K562 (cell line): ENCODE measurements around the gene RPS8. TPM values are rescaled to one million over a fixed set of nuclear protein-coding genes. Genes with fewer than 3 reads are reported as not detected.
A peak's percentile ranks its signal among the peaks of the same experiment; 100 is the strongest.

Source experiments
- ATAC-seq: fragments of 200-7000 bp; cut with Tn5 transposase; 3 replicates; pipeline ENCODE4 v1.9.1; 2020; ENCODE audit warnings: moderate library complexity
- BruUV-seq: library from RNA; stranded (reverse); fragments of 400-500 nt; replicated peaks from 2 replicates; lab custom pipeline; 2021; lab: Mats Ljungman, UMichigan
- CTCF ChIA-PET: fragments of 300-600 bp; formaldehyde crosslinking; extraction: SDS; loops from one replicate; lab custom pipeline; 2021; ENCODE audit warnings: low intra/inter-chr PET ratio; lab: Yijun Ruan, JAX
- POLR2A ChIA-PET: fragments of 300-600, 350-650 bp; sonication (Branson Sonifier 250); formaldehyde crosslinking; extraction: SDS; loops from one replicate; lab custom pipeline; 2021; ENCODE audit warnings: antibody characterized with exemption, inconsistent platforms; lab: Yijun Ruan, JAX
- DNase-seq, 4 experiments: peaks; one replicate each; pipeline versions ENCODE4 v3.0.0 to v3.0.0-alpha.2; 2011 to 2018; ENCODE audit warnings: low spot score in 3 of 4, mixed read lengths in 3 of 4; ENCODE audit errors: extremely low read depth in 1 of 4
- FAIRE-seq: peaks from 2 replicates; lab custom pipeline; 2011; peaks lifted over from hg19 to GRCh38; lab: Jason Lieb, UNC
- H2AFZ ChIP-seq: 2 replicates; pipeline ENCODE4 v1.6.0; 2011; ENCODE audit warnings: low read depth, low read length, control low read depth, inconsistent platforms
- H3K27ac ChIP-seq: fragments of 200-600 bp; 3 replicates; pipeline ENCODE4 v1.8.0; 2011; ENCODE audit warnings: low read depth, mild to moderate bottlenecking, control low read depth, inconsistent platforms, low read length, moderate library complexity, mixed read lengths; ENCODE audit errors: extremely low read depth
- H3K27me3 ChIP-seq, 2 experiments: fragments of 300-600 bp in 1 of 2; 2 replicates in 1 of 2; 3 replicates in 1 of 2; pipeline versions ENCODE4 v1.6.0 to v1.8.0; 2011; ENCODE audit warnings: inconsistent platforms in 2 of 2, low read length in 2 of 2, mild to moderate bottlenecking in 1 of 2, mixed read lengths in 1 of 2, moderate library complexity in 1 of 2; ENCODE audit not compliant: control insufficient read depth in 2 of 2, insufficient read depth in 2 of 2
- H3K36me3 ChIP-seq: fragments of 300-600 bp; 3 replicates; pipeline ENCODE4 v1.8.0; 2011; ENCODE audit warnings: mild to moderate bottlenecking, low read length, inconsistent platforms; ENCODE audit not compliant: control insufficient read depth, insufficient read depth
- H3K4me1 ChIP-seq, 2 experiments: fragments of 200-600 bp in 1 of 2; replicated peaks in 1 of 2; 2 replicates in 1 of 2; 3 replicates in 1 of 2; pipeline versions ENCODE4 v1.5.1 to v1.8.0; 2011; ENCODE audit warnings: inconsistent platforms in 2 of 2, low read length in 2 of 2, mild to moderate bottlenecking in 1 of 2, mixed read lengths in 1 of 2, moderate library complexity in 1 of 2; ENCODE audit not compliant: control insufficient read depth in 2 of 2, insufficient read depth in 2 of 2
- H3K4me2 ChIP-seq: 2 replicates; pipeline ENCODE4 v1.6.1; 2011; ENCODE audit warnings: low read length, control low read depth, inconsistent platforms, mixed read lengths; ENCODE audit not compliant: insufficient read depth
- H3K4me3 ChIP-seq: fragments of 200-600 bp; sonication (generic), shearing (Covaris generic); 2 replicates; pipeline ENCODE4 v1.5.1; 2016; ENCODE audit warnings: control low read depth, inconsistent platforms
- H3K79me2 ChIP-seq: fragments of 200-600 bp; 3 replicates; pipeline ENCODE4 v1.8.0; 2011; ENCODE audit warnings: low read length, inconsistent platforms; ENCODE audit not compliant: control insufficient read depth, insufficient read depth
- H3K9ac ChIP-seq, 2 experiments: 2 replicates each; pipeline versions ENCODE4 v1.6.0 to v1.6.1; 2011; ENCODE audit warnings: low read depth in 2 of 2, low read length in 2 of 2, control low read depth in 1 of 2, inconsistent platforms in 1 of 2, mild to moderate bottlenecking in 1 of 2, mixed read lengths in 1 of 2; ENCODE audit not compliant: insufficient read depth in 1 of 2
- H3K9me1 ChIP-seq: one replicate; pipeline ENCODE4 v1.6.0; 2011; ENCODE audit warnings: inconsistent platforms, mild to moderate bottlenecking, low read length, moderate library complexity; ENCODE audit not compliant: control insufficient read depth, insufficient read depth
- H3K9me3 ChIP-seq: replicated peaks from 2 replicates; pipeline ENCODE4 v1.5.1; 2011; ENCODE audit warnings: low read depth, low read length, inconsistent platforms; ENCODE audit not compliant: control insufficient read depth, insufficient read depth
- H4K20me1 ChIP-seq: replicated peaks from 2 replicates; pipeline ENCODE4 v1.6.1; 2011; ENCODE audit warnings: low read length, inconsistent platforms, mixed read lengths; ENCODE audit not compliant: control insufficient read depth, insufficient read depth
- CBX3 ChIP-seq, 2 experiments: IDR thresholded peaks; 1 replicate in 1 of 2; 2 replicates in 1 of 2; pipeline ENCODE4 v1.6.1; 2012; ENCODE audit warnings: inconsistent platforms in 2 of 2, low read length in 2 of 2, borderline replicate concordance in 1 of 2, control low read depth in 1 of 2
- POLR2G ChIP-seq: fragments of 200-400 bp; formaldehyde crosslinking; IDR thresholded peaks from 2 replicates; pipeline ENCODE4 v1.6.1; 2017; ENCODE audit warnings: low read depth, mild to moderate bottlenecking, antibody characterized with exemption, low read length, moderate library complexity
- WGBS: fragments of 100-300 bp; shearing (Covaris generic); methylation state at CpG from one replicate; pipeline ENCODE4 v1.1.6; 2016; ENCODE audit warnings: low coverage, mixed read lengths; ENCODE audit not compliant: insufficient coverage; ENCODE audit errors: missing lambda C conversion rate; 5-methylcytosine and 5-hydroxymethylcytosine counted together
- in situ Hi-C: fragments of 300-500 bp; cut with MboI; formaldehyde crosslinking; loops from 4 replicates; pipeline ENCODE4 v1.15.0; 2018; ENCODE audit warnings: inconsistent platforms, mixed read lengths
- intact Hi-C: fragments of 100-400 bp; cut with micrococcal nuclease; formaldehyde crosslinking; loops from 2 replicates; pipeline ENCODE4 v1.14.2; 2022
- polyA plus RNA-seq, 8 experiments: library from polyadenylated mRNA; depleted of rRNA in 4 of 8; stranded (reverse) in 5 of 8; unstranded in 3 of 8; fragments of >200 nt; fragmentation: Nextera tagmentation in 2 of 8; fragmentation: Illumina TruSeq in 1 of 8; extraction: Ambion mirVana in 2 of 8; extraction: Trizol in 1 of 8; gene quantifications; 2 replicates each; pipeline versions ENCODE4 v1.2.1 to v1.2.3, GENCODE V29; 2011 to 2014; ENCODE audit warnings: inconsistent platforms in 1 of 8, missing spikeins in 1 of 8
- total RNA-seq, 7 experiments: library from RNA; depleted of rRNA in 6 of 7; stranded (reverse); fragments of >200 nt in 6 of 7; fragmentation: Illumina TruSeq in 2 of 7; extraction: Trizol in 2 of 7; gene quantifications; 2 replicates each; pipeline versions ENCODE4 v1.2.1 to v1.2.3, GENCODE V29; 2011 to 2021; ENCODE audit warnings: low replicate concordance in 1 of 7
- TF ChIP-seq, protein P1 (sequence below), 3 experiments: IDR thresholded peaks in 2 of 3; conservative IDR thresholded peaks in 1 of 3; 2 replicates each; pipeline ENCODE4 v1.5.1; 2011 to 2012; ENCODE audit warnings: low read length in 3 of 3, mild to moderate bottlenecking in 3 of 3, control low read depth in 2 of 3, improper control_type of control experiment in 1 of 3, inconsistent platforms in 1 of 3, low read depth in 1 of 3, mixed read lengths in 1 of 3, moderate library complexity in 1 of 3; ENCODE audit not compliant: insufficient read depth in 2 of 3

RPS8 gene
- total and polyA plus RNA-seq, 9 of the 15 experiments (the other 6 are each of a cell fraction or from before 2014, with no cell fraction given): 2,431 to 4,168 (median 3,109) TPM

DNA sequence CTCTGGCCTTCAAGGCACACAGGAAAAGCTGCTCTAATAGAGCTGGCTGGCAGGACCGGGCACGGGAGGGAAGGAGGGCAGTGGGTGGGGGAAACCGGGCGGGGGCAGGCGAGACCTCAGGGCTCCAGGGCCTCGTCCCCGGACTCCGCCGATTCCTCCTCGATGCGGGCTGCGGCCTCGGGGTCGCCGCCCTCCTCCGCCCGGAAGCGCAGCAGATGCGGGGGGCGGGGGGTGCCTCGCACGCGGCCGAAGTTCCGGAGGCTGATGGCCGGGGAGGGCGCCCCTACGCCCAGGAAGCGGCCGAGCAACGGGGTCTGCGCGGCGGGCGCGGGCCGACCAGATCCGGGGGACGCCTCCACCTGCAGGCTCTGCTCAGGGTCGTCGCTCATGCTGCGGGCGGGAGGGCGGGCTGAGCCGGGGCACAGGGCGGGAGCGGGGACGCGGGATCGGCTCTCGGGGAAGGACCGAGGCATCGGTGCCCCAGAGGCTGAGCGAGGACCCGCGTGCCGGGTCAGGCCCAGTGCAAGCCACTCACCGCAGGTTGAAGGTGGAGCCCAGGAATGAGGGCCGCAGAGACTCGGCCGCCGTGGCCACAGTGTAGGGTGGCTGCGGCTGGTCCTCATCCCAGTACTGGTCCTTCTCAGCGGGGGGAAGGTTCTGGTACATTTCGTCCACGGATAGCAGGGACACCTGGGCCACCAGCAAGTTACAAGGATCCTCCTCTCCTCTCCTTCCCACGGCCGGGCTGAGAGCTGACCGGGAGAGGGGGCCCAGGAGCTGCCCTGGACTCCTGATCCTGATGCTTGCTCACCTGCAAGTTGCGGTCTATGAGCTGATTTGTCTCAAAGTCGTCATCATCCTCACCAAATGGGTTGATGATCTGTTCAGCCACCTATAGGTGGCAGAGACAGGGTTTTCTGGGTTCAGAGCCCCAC, 9.0 kb downstream of the RPS8 start:
- Histone ChIP-seq H2AFZ (no peak overlapping the region), H3K4me3 (no peak overlapping the region), H3K27me3 (no peaks in the 10 kb centered on the region), H3K36me3 (peaks cover 23% of the 10 kb centered on the region), H3K79me2 (no peaks in the 10 kb centered on the region), H3K27ac (no peak overlapping the region), H3K9me3 (no peaks in the 10 kb centered on the region), H3K4me1 (peaks cover 0 to 17% of the 10 kb centered on the region in 2 experiments; a peak in 4 of 5 replicates), H4K20me1 (no peaks in the 10 kb centered on the region), H3K9ac (peak overlapping the region in 1 of 2 experiments; percentile 66; a peak in 2 of 4 replicates), H3K4me2 (no peak overlapping the region), H3K9me1 (no peaks in the 10 kb centered on the region)
- BruUV-seq: no TSS peak
- FAIRE-seq: no peak
- intact Hi-C loops (no loop called here), in situ Hi-C loops (no loop called here)
- POLR2A ChIA-PET: interaction anchor here (1.3 to 12.0 kb wide), 6 partner anchors 4 to 63 kb away, joined by 4 to 253 read pairs (median 57); partner anchors contain the start of genes BEST4, BTBD19, PLK3 and RPS8
- TF ChIP-seq POLR2G: peak; percentile 35; the same call in 1 of the 2 replicates
- TF ChIP-seq, protein P1, sequence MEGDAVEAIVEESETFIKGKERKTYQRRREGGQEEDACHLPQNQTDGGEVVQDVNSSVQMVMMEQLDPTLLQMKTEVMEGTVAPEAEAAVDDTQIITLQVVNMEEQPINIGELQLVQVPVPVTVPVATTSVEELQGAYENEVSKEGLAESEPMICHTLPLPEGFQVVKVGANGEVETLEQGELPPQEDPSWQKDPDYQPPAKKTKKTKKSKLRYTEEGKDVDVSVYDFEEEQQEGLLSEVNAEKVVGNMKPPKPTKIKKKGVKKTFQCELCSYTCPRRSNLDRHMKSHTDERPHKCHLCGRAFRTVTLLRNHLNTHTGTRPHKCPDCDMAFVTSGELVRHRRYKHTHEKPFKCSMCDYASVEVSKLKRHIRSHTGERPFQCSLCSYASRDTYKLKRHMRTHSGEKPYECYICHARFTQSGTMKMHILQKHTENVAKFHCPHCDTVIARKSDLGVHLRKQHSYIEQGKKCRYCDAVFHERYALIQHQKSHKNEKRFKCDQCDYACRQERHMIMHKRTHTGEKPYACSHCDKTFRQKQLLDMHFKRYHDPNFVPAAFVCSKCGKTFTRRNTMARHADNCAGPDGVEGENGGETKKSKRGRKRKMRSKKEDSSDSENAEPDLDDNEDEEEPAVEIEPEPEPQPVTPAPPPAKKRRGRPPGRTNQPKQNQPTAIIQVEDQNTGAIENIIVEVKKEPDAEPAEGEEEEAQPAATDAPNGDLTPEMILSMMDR (IDR thresholded peaks at IDR 0.05 in 2 of 3, conservative IDR thresholded peaks at IDR 0.05 in 1 of 3; ENCODE audit: insufficient read depth in 2 of 3, low read depth in 1 of 3, low read length in 3 of 3): 0 out of 6 replicates have a peak, but pooled peaks of 2 of the 3 experiments have one; percentile 1 to 21
- no peak for TF ChIP-seq CBX3 (IDR thresholded peaks at IDR 0.05; ENCODE audit: borderline replicate concordance in 1 of 2, low read length in 2 of 2)
- 71% methylated on average over 38 of the region's 71 CpGs for WGBS
- ATAC-seq: no peak
- CTCF ChIA-PET: no interaction called here
- DNase-seq: no peak
